HG03280 (cell line): ENCODE data around the gene NOS1.
"Not testable (repeated sequence)": the region's sequence is repeated elsewhere in the genome, so short reads cannot be mapped to it uniquely, and the experiment has no call there.

Source experiments
- ATAC-seq: cut with Tn5 transposase; IDR thresholded peaks from one replicate; pipeline ENCODE4 v1.9.1; 2021; ENCODE audit warnings: mild to moderate bottlenecking, moderate library complexity; ENCODE audit not compliant: unreplicated experiment

The NOS1 gene

GRCh38 chr12:117361347-117361751, at the start of gene NOS1:
TSS of gene NOS1 (minus strand) at chr12:117361626. CDS start at chr12:117331069, 30,557 bp downstream.
- no peak for ATAC-seq

- no peak for ATAC-seq
These were observed 47.9 kb upstream of the NOS1 start for GRCh38 chr12:117409286-117409685.

DNA sequence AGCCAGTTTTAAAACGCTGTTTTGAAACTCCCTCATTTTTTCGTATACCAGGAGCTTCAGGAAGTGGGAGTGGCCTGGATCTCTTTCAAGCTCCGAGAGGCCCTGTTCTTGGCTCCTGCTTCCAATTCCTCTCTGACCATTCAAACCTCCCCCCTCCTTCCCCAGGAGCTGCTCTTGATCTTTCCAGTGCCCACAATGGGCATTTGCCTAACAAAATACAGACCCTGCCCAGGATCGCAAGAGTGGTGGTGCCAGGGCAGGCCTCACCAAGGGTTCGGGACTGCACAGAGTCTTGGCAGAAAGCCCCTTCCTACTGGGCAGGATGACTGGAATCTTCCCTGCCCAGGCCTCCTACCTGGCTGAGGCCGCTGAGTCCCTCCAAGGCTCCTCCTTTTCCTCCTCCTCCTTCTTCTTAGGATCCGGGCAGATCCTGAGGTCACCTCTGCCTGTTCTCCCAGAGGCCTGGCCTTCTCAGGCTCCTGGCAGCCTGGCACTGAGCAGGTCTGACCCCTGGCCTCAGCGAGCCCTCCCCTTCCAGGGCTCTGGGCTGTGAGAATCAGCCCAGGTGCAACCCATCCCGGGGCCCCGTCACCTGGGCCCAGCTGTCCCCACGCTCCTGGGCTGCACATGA, 46.9 kb upstream of the NOS1 start:
- ATAC-seq: no peak

DNA sequence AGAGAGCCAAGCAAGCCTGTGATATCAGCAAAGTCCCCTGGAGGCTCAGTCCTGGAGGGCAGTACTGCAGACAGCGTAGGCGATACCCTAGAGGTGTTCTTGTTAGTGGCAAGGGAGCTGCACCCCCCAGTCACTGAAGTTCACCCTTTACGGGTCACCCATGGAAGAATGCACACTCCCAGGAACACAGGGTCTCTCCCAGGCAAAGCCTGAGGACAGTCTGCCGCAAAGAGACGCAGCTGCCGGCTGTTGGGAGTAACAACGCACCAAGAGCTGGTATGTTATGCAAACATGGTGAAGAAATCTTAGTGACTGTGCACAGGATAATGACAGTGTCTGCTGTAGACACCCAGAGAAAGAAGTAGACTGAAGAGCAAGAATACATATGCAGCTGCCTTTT, 43.5 kb upstream of the NOS1 start:
- ATAC-seq: no peak

DNA sequence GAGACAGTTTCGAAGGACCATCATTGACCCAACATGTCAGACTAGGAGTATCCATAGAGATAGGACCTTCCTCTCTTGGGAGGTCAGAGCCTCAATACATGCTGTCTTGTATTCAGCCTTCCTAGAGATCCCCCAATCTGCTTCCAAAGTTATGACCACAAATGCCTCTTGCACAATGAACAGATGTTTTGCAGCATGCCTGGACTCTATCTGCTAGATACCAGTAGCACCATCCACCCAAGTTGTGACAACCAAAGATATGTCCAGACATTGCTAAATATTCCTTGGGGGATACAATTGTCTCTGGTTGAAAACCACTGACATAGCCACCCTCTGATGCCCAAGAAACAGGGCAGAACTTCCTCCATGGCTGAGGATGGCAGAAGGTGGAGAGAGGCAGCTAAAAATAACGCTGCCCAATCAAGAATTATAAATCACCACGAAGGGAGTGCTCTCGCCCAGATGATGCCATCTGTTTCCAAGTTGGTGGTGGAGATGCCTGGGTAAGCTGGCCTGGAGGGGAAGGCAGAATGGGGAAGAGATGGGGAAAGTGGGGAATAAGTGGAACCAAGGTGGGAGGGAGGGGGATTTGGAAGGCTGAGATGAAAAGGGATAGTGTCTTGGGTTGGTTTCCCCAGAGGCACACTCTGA, 42.9 kb upstream of the NOS1 start:
- no peak for ATAC-seq

- ATAC-seq: no peak
These were observed 42.2 kb upstream of the NOS1 start for GRCh38 chr12:117403586-117404139.

DNA sequence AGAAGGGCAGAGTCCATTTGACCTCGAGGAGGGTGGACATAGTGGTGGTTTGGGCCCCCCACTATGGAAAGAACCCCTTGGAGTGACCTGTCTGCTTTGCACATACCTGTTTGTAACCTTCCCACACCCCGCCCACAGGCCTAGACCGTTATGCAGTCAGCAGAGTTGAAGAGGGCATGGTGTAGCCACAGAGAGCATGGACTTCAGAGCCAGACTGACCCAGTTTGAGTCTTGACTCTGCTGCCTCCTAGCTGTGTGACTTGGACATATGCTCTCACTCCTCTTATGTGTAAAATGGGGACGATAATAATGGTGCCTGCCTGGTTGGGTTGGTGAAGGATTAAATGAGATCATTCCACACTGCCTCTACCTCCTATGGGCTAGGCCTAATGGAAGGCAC, 40.9 kb upstream of the NOS1 start:
- ATAC-seq: no peak

DNA sequence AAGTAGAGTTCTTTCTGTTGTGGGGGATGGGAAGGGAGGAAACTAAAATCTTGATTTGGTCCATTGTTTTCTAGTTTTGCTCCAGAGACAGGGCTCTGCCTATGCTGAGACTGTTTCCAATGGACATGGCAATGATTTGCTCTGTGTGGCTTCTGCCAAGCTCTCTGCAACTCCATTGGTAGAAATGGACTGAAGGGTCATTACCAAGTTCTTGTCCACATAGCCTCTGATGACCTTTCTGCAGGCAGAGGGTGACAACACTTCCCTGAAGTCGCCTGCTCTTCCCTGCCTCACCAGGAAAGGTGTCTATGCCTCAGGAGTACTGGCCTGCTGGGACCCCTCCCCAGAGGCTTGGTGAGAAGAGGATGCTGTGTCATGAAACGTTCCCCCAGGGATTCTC, 39.5 kb upstream of the NOS1 start:
- ATAC-seq: no peak

GRCh38 chr12:117398482-117398881, 37.1 kb upstream of the NOS1 start:
- not testable (repeated sequence) for ATAC-seq

GRCh38 chr12:117395766-117396165, 34.3 kb upstream of the NOS1 start:
- ATAC-seq: no peak

- no peak for ATAC-seq
These were observed 33.1 kb upstream of the NOS1 start for GRCh38 chr12:117394491-117394890.

GRCh38 chr12:117393656-117394055, 32.2 kb upstream of the NOS1 start:
- ATAC-seq: no peak

DNA sequence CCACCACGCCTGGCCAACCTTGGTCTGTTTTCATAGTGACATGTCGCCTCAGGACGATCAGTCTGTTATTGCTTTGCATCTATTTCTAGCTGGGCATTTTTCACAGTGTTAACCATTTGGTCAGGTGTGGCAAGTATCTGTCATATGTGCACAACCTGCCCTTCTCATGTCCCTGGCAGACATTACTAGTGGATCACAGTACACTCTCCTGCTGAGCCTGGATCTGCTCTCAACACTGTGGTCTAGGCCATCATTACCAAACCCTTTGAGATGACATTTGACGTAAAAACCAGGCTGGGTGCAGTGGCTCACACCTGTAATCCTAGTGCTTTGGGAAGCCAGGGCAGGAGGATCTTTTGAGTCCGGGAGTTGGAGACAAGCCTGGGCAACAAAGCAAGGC, 29.4 kb upstream of the NOS1 start:
- ATAC-seq: no peak

DNA sequence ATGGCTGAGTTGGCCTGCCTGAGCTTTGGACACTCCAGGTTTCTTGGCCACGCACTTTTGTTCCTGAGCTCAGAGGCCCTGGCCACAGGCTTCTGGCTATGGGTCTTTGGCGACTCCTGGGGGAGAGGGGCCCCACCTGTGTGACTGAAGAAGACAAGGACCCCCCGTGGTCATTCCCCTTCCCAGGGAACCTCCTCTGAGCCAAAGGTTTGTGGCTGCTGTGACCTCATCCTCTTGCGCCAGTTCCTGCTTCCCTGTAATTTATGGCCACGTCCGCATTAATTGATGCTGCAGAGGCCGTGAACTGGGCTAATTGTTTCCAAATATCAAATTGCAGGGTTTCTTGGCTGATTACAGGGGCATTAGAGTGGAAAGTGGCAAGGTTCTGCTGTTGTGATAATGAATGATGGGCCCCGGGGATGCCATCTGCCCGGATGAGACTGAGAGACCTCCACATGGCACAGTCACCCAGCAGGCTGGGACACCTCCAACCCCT, 27.6 kb upstream of the NOS1 start:
- no peak for ATAC-seq

- no peak for ATAC-seq
These were observed 26.4 kb upstream of the NOS1 start for GRCh38 chr12:117387832-117388231.

DNA sequence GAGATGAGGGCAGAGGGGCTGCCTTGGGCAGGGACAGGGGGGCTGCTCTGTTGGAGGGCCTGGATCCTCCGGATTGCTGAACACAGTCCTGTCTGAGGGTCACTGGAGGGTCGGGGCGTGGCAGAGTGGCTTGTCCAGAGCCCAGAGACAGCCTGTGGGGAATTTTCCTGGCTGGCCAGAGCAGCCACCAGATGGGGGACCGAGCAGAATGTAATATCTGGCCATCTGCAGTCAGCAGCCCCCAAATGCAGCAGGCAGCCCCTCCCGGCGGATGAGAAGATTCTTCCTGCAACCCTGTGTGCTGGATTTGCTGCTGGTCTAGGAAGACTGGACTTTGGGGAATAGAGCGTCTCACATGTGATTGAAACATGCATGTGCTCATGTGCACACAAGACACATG, 23.3 kb upstream of the NOS1 start:
- no peak for ATAC-seq

DNA sequence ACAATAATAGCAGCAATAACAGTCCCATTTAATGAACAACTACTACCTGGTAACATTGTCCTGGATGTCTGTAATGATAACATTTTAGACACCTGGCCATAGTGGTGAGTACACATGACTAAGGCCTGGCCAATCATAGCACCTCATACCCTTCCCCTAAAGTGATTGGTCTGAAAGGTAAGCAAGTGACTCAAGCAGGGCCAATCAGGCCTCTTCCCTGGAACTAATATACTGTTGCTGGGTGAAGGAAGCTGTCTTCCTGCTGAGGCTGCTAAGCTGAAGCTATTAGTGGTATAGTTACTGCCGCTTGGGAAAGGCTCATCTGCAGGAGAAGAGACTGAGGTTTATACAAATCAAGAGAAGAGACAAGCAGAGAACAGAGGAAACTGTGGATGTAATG, 18.7 kb upstream of the NOS1 start:
- ATAC-seq: no peak

DNA sequence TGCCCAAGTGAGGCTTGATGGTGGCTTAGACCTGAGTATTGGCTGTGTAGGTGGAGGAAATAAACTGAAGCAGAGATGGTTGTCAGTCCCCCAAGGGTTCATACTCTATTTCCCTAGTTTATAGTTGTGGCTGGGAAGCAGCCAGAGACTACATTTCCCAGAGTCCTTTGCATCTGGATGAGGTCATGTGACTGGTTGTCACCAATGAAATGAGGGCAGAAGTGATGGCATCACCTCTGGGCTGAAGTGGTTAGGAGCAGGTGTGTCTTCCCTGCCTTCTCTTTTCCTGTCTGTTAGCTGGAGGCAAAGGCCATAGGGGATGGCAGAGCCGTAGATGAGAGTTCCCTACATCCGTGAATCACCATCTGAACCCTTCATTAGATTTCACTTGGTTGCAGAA, 16.3 kb upstream of the NOS1 start:
- ATAC-seq: no peak

DNA sequence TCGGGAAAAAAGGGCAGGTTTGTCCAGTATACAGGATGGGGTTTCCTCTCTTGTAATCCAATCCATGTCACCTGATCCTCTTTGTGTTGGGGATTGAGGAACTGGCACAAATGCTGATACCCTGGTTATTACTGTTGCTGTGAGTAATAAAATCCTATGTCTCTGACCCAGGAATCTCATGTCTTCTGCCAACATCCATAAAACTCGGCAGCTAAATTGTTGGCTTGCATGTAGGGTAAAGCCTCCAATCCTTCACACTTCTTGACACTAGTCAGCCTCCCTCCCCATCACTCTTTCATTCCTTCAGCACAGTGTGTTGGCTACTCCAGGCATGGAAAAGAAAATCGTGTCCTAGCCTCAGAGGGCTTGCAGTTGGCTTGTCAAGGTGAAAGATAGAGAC, 9.2 kb upstream of the NOS1 start:
- ATAC-seq: no peak

- not testable (repeated sequence) for ATAC-seq
These were observed 8.6 kb upstream of the NOS1 start for GRCh38 chr12:117370000-117370399.

GRCh38 chr12:117367006-117367638, 5.7 kb upstream of the NOS1 start:
- no peak for ATAC-seq

- no peak for ATAC-seq
These were observed 3.7 kb upstream of the NOS1 start for GRCh38 chr12:117365049-117365616.
